HG02763 (cell line): ENCODE results near the gene TAF1.
"Not testable (repeated sequence)": the region's sequence is repeated elsewhere in the genome, so short reads cannot be mapped to it uniquely, and the experiment has no call there.

Experiments used
- ATAC-seq: cut with Tn5 transposase; IDR thresholded peaks from one replicate; pipeline ENCODE4 v1.9.1; 2021; ENCODE audit warnings: mild to moderate bottlenecking, moderate library complexity; ENCODE audit not compliant: unreplicated experiment

The TAF1 gene, protein sequence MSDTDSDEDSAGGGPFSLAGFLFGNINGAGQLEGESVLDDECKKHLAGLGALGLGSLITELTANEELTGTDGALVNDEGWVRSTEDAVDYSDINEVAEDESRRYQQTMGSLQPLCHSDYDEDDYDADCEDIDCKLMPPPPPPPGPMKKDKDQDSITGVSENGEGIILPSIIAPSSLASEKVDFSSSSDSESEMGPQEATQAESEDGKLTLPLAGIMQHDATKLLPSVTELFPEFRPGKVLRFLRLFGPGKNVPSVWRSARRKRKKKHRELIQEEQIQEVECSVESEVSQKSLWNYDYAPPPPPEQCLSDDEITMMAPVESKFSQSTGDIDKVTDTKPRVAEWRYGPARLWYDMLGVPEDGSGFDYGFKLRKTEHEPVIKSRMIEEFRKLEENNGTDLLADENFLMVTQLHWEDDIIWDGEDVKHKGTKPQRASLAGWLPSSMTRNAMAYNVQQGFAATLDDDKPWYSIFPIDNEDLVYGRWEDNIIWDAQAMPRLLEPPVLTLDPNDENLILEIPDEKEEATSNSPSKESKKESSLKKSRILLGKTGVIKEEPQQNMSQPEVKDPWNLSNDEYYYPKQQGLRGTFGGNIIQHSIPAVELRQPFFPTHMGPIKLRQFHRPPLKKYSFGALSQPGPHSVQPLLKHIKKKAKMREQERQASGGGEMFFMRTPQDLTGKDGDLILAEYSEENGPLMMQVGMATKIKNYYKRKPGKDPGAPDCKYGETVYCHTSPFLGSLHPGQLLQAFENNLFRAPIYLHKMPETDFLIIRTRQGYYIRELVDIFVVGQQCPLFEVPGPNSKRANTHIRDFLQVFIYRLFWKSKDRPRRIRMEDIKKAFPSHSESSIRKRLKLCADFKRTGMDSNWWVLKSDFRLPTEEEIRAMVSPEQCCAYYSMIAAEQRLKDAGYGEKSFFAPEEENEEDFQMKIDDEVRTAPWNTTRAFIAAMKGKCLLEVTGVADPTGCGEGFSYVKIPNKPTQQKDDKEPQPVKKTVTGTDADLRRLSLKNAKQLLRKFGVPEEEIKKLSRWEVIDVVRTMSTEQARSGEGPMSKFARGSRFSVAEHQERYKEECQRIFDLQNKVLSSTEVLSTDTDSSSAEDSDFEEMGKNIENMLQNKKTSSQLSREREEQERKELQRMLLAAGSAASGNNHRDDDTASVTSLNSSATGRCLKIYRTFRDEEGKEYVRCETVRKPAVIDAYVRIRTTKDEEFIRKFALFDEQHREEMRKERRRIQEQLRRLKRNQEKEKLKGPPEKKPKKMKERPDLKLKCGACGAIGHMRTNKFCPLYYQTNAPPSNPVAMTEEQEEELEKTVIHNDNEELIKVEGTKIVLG (N-terminal part only)

DNA sequence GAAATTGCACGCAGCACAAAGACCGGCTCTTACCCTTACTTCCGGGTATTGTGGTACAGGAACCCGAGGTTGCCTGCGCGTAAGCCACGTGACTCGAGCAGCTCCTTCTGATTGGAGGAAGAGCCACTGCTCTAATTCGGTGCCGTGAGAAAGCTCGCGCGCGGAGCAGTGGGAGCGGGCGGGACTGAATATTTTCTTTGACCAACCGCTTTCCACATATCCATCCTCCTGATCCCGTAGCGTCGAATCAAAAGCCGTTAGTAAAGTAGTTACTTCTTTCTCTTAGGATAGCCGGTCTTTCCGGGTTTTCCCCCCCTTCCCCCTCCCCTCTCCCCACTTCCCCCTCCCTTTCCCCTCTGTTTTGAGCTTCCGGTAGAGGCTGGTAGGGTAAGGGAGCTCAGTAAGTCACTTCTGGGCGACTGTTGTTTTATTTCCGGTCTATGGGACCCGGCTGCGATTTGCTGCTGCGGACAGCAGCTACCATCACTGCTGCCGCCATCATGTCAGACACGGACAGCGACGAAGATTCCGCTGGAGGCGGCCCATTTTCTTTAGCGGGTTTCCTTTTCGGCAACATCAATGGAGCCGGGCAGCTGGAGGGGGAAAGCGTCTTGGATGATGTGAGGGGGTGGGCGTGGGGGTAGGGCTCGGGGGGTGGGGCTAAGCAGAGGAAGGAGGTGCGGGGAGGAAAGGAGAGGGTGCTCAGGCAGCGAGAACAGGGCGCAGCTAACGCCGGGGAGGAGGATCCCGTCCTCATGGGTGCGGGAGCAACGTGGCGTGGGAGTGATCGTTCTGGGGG, at the start of gene TAF1:
TSS of gene TAF1 (plus strand) at position 483 of the 799 bp plus-strand sequence. CDS start at position 501, 18 bp downstream.
- peak; percentile 84 for ATAC-seq

GRCh38 chrX:71316959-71317358, 49.2 kb upstream of the TAF1 start:
- ATAC-seq = not testable (repeated sequence)

- no peak for ATAC-seq
These were observed 46.0 kb upstream of the TAF1 start for GRCh38 chrX:71320126-71320525.

DNA sequence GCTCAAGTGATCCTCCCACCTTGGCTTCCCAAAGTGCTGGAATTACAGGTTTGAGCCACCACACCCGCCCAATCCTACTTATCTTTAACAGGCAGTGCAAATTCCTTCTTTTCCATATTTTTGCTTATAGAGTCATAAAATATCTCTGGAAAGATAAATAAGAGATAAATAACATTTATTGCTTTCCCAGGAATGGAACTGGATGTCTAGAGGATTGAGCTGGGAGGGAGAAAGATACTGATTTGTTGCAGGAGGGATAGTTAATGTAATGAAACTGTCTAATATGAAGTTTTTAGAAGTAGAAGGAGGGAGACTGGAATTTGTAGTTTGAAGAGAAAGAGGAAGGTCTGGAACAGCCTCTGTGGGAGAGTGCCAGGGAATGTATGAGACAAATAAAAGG, 44.4 kb upstream of the TAF1 start:
- no peak for ATAC-seq

DNA sequence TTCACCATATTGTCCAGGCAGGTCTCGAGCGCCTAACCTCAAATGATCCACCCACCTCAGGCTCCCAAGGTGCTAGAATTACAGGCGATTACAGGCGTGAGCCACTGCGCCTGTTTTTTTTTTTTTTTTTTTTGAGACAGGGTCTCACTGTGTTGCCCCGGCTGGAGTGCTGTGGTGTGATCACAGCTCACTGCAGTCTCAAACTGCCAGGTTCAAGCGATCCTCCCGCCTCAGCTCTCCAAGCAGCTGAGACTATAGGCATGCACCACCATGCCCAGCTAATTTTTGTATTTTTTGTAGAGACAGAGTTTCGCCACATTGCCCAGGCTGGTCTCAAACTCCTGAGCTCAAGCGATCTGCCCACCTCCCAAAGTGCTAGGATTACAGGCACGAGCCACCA, 41.7 kb upstream of the TAF1 start:
- not testable (repeated sequence) for ATAC-seq

- ATAC-seq = no peak
These were observed 39.8 kb upstream of the TAF1 start for GRCh38 chrX:71326394-71326793.

DNA sequence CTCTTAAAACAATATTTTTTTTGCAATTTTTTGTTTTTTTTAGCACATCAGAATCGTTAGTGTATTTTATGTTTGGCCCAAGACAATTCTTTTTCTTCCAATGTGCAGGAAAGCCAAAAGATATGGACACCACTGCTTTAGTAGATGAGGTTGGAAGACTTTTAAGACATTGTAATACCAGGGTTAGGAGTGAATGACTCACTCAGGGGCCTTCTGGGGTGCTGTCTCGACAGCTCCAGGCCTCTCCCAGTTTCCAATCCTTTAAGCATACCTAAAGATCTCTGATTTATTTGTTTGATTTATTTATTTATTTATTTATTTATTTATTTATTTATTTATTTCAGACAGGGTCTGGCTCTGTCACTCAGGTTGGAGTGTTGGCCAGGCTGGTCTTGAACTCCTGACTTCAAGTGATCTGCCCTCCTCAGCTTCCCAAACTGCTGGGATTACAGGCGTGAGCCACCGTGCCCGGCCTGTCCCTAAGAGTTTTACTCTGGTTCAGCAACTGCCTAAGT, 16.9 kb upstream of the TAF1 start:
- not testable (repeated sequence) for ATAC-seq

GRCh38 chrX:71349867-71350266, 16.3 kb upstream of the TAF1 start:
- not testable (repeated sequence) for ATAC-seq

DNA sequence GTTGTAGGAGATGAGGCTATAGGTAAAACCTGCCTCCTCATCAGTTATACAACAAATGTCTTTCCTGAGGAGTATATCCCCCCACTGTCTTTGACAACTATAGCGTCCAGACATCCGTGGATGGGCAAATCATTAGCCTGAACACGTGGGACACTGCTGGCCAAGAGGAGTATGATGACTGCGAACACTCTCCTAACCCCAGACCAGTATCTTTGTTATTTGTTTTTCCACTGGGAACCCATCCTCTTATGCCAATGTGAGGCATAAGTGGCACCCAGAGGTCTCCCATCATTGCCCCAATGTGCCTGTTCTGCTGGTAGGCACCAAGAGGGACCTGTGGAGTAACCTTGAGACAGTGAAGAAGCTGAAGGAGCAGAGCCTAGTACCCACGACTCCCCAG, 13.7 kb upstream of the TAF1 start:
- not testable (repeated sequence) for ATAC-seq

DNA sequence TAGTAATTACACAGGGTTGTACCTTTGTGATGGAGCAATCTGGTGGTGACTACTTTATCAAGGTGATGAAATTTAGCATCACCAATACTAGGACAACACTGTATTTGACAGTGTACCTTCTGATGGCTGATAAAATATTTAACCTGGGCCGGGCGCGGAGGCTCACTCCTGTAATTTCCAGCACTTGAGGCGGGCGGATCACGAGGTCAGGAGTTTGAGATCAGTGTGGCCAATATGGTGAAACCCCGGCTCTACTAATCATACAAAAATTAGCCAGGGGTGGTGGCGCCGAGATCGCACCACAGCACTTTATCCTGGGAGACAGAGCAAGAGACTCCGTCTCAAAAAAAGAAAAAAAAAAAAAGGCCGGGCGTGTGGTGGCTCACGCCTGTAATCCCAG, 1.9 kb upstream of the TAF1 start:
- ATAC-seq = no peak

GRCh38 chrX:71365356-71365874, 742 bp upstream of the TAF1 start:
- no peak for ATAC-seq

GRCh38 chrX:71366674-71367256, 608 bp downstream of the TAF1 start:
- no peak for ATAC-seq

- no peak for ATAC-seq
These were observed 1.2 kb downstream of the TAF1 start for GRCh38 chrX:71367396-71367795.

DNA sequence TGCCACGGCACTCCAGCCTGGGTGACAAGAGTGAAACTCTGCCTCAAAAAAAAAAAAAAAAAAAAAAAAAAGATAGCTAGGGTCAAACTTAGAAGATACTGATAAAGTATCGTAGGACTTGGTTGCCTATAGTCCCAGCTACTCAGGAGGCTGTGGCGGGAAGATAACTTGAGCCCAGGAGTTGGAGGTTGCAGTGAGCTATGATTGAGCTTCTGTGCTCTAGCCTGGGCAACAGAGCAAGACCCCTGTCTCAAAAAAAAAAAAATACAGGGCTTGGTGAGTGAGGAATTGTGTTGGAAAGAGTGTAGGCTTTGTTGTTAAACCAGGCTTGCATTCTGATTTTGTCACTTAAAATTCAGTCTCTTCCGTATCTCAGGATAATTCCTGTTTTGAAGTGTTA, 6.2 kb downstream of the TAF1 start:
- ATAC-seq = no peak

- no peak for ATAC-seq
These were observed 12.6 kb downstream of the TAF1 start for GRCh38 chrX:71378732-71379131.

DNA sequence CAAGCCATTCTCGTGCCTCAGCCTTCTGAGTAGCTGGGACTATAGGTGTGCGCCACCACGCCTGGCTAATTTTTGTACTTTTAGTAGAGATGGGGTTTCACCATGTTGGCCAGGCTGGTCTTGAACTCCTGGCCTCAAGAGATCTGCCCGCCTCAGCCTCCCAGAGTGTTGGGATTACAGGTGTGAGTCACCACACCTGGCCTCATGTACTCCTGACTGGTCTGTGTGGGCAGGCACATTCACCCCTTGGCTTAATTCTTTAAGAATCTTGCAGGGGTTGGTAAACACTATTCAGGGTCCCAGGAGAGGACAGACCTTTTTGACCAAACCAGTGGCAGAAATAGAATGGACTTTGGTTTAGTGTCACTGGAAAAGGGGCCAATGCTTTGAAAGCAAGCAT, 25.6 kb downstream of the TAF1 start:
- not testable (repeated sequence) for ATAC-seq

GRCh38 chrX:71393919-71394318, 27.8 kb downstream of the TAF1 start:
- no peak for ATAC-seq

DNA sequence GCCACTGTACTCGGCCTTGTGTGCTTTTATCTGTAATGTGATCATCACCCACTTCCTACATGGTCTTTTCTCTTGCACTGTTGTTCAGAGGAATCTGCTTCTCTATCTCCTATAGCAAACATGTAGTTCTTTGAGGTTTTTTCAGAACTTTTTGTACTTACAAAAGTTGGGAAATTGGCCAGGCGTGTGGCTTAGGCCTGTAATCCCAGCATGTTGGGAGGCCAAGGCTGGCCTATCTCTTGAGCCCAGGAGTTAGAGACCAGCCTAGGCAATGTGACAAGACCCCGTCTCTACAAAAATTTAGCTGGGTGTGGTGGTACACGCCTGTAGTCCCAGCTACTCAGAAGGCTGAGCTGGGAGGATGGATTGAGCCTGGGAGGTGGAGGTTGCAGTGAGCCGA, 30.4 kb downstream of the TAF1 start:
- no peak for ATAC-seq

DNA sequence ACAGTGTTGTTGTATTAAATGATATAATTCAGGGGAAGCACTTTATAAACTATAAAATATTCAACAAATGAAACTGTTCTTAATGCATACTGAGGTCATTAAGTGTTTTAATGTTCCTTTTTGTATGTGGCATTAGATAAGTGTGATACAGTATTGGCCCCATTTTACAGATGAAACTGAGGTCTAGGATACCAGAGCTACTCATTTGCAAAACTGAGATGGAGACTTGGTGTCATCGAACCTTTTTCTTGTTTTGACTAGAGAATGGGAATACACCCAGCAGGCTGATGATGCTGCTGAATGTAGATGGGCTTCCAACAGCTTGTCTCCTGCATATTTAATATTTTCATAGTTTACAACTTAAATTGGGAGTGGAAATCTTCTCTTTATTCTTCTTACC, 34.6 kb downstream of the TAF1 start:
- ATAC-seq = no peak
